HuH-7.5 (cell line): ENCODE measurements around the gene WFDC10A.
"Not testable (repeated sequence)": the region's sequence is repeated elsewhere in the genome, so short reads cannot be mapped to it uniquely, and the experiment has no call there.

Source experiments
- DNase-seq: peaks from one replicate; pipeline ENCODE4 v3.0.0; 2011; ENCODE audit warnings: low spot score

WFDC10A gene

DNA sequence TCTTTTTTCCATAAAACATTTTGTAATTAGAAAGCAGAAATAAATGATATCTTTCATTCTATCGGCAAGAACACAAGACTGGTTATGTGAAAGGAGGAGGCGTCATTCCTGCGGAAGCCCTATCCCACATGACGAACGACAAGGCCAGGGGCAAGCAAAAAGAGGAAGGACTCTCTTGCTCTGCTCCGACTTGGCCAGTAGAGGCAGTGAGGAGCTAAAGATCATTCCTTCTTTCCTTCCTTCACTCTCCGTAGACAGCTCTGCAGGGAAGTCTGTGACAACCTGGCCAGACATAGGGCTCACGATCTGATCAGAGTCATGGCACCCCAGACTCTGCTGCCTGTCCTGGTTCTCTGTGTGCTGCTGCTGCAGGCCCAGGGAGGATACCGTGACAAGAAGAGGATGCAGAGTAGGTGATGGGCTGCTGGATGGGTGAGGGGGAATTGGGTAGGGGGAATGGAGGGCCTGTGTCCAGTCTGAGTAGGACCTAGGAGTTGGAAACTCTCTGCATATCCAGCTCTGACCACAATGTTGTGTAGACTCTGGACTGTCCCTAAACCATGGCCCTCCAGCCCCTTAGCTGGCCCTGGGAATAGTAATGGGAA, at the start of gene WFDC10A:
Gene WFDC10A, plus strand, starts transcription at position 244 of the 605 bp plus-strand sequence. Its CDS starts 75 bp downstream, at position 319.
- peak; percentile 44 for DNase-seq

DNA sequence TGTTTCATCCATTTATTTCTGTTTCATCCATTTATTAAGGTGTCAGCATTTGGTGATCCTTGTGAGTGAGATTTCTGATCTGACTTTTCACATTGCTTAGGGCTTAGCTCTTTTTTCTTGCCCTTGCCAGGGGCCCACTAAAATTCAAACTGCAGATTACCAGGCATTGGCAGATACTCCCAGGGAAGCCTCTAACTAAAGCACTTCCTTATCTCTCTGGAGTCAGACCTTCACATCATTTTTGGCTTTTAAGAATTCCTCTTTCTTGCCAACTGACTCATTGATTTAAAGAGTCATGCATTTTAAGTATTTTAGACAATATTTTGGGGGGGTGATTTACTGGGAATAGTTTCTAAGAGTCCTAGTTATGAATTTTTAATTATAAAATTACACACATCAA, 47.8 kb upstream of the WFDC10A start:
- DNase-seq = no peak

DNA sequence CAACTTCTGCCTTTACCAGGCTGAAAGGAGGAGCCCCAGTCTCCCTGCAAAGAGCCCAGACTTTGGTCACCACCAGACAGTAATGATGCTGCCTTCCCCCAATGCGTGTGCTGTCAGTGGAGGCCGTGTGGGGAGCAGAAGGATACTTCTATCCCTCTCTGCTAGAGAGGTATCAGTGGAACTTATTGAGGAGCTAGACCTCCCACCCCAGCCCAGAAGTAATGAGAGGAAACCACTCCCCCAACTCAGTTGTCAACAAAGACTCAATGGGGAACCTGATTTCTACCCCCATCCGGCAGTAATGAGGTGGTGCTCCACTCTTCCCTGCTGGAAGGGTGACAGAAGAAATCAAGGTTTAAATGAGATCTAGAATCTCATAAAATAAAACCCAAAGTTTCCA, 46.0 kb upstream of the WFDC10A start:
- DNase-seq = no peak

DNA sequence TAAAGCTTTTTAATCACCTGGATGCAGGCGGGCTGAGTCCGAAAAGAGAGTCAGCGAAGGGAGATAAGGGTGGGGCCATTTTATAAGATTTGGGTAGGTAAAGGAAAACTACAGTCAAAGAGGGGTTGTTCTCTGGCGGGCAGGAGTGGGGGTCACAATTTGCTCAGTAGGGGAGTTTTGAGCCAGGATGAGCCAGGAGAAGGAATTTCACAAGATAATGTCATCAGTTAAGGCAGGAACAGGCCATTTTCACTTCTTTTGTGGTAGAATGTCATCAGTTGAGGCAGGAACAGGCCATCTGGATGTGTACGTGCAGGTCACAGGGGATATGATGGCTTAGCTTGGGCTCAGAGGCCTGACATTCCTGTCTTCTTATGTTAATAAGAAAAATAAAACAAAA, 45.2 kb upstream of the WFDC10A start:
- DNase-seq = not testable (repeated sequence)

- not testable (repeated sequence) for DNase-seq
Observed at GRCh38 chr20:45585986-45586385, 43.6 kb upstream of the WFDC10A start.

- DNase-seq = no peak
Observed at GRCh38 chr20:45588800-45589199, 40.7 kb upstream of the WFDC10A start.

GRCh38 chr20:45589725-45590124, 39.8 kb upstream of the WFDC10A start:
- no peak for DNase-seq

DNA sequence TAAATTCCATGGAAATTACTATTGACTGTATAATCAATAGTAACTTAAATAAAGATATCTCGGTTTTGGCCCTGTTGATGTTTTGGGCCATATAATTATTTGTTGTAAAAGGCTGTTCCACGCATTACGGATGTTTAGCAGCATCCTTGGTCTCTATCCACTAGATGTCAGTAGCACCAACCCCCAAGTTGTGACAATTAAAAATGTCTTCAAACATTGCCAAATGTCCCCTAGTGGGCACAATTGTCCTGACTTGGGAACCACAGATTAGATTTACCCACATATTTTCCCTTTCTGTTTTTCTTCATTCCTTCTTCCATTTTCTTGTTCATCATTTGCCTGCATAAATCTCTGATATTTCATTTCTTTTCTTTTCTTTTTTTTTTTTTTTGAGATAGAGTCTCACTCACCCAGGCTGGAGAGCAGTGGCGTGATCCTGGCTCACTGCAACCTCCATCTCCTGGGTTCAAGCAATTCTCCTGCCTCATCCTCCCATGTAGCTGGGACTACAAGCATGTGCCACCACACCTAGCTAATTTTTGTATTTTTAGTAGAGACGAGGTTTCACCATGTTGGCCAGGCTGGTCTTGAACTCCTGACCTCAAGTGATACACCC, 36.9 kb upstream of the WFDC10A start:
- no peak for DNase-seq

- DNase-seq = no peak
Observed at GRCh38 chr20:45593498-45593897, 36.0 kb upstream of the WFDC10A start.

- no peak for DNase-seq
Observed at GRCh38 chr20:45595235-45595634, 34.3 kb upstream of the WFDC10A start.

- no peak for DNase-seq
Observed at GRCh38 chr20:45607810-45608209, 21.7 kb upstream of the WFDC10A start.

GRCh38 chr20:45611054-45611453, 18.5 kb upstream of the WFDC10A start:
- DNase-seq = no peak

DNA sequence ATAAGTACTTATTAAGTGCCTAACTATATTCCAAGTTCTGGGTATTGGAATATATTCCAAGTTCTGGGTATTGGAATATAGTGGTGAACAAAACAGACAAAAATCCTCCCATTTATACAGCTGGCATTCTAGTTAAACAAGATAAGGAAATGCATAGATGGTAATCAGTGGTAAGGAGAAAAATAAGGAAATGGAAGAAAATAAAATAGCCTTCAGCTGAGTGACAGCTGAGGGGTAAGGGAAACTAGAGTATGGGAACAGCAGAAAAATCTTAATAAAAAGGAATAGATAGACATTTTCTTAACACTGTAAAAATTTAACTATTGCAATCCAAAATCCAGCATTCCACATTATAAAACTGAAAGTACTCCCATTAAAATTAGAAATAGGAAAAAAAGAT, 17.2 kb upstream of the WFDC10A start:
- no peak for DNase-seq

DNA sequence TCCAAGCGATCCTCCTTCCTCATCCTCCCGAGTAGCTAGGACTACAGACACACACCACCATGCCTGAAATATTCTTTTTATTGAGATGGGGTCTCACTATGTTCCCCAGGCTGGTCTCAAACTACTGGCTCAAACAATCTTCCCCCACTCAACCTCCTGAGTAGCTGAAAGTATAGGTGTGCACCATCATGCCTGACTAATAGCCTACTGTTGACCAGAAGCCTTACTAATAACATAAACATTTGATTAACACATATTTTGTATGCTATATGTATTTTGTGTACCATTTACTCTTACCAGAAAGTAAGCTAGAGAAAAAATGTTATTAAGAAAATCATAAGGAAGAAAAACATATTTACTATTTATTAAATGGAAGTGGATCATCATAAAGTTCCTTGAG, 11.9 kb upstream of the WFDC10A start:
- no peak for DNase-seq

- no peak for DNase-seq
Observed at GRCh38 chr20:45621593-45621992, 7.9 kb upstream of the WFDC10A start.

GRCh38 chr20:45626540-45626939, 3.0 kb upstream of the WFDC10A start:
- DNase-seq = no peak

- no peak for DNase-seq
Observed at GRCh38 chr20:45630371-45630770, 832 bp downstream of the WFDC10A start.

GRCh38 chr20:45631184-45631583, 1.6 kb downstream of the WFDC10A start, which contains the start of gene WFDC9:
Gene WFDC9 (minus strand): TSS chr20:45631284. CDS start chr20:45610181, 21,103 bp downstream.
- no peak for DNase-seq

GRCh38 chr20:45636513-45636912, 7.0 kb downstream of the WFDC10A start:
- DNase-seq = no peak

- no peak for DNase-seq
Observed at GRCh38 chr20:45639687-45640086, 10.1 kb downstream of the WFDC10A start.

GRCh38 chr20:45641076-45641475, 11.5 kb downstream of the WFDC10A start:
- not testable (repeated sequence) for DNase-seq

DNA sequence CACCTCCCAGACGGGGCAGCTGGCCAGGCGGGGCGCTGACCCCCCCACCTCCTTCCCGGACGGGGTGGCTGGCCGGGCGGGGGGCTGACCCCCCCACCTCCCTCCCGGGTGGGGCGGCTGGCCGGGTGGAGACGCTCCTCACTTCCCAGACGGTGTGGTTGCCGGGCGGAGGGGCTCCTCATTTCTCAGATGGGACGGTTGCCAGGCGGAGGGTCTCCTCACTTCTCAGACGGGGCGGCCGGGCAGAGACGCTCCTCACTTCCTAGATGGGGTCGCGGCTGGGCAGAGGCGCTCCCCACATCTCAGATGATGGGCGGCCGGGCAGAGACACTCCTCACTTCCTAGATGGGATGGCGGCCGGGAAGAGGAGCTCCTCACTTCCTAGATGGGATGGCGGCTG, 16.3 kb downstream of the WFDC10A start:
- not testable (repeated sequence) for DNase-seq

DNA sequence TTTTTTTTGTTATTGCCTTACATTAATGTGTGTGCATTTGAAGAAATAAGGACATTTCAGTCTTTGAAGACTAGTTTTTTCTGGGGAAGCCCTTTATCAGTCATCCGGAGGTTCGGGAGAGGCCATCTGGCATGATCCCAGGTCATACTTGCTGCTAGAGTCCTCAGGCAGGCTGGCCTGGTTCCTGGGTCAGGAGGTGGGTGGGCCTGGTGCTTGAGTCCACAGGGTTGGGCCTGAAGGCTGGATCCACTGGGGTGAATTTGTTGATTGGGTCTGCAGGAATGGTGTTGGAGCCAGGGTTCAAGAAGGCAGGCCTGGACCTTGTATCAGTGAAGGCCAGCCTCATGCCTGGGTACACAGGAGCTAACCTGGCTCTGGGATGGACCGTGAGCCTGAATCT, 17.3 kb downstream of the WFDC10A start:
- DNase-seq = no peak
